LNCAP (cell line): ENCODE data around the gene OTOP2.

Source experiments
- TF ChIP-seq, protein P1 (sequence below): fragments of 450-650 bp; IDR thresholded peaks from 2 replicates; pipeline ENCODE4 v1.5.1; 2017; ENCODE audit warnings: mild to moderate bottlenecking

Gene OTOP2

DNA sequence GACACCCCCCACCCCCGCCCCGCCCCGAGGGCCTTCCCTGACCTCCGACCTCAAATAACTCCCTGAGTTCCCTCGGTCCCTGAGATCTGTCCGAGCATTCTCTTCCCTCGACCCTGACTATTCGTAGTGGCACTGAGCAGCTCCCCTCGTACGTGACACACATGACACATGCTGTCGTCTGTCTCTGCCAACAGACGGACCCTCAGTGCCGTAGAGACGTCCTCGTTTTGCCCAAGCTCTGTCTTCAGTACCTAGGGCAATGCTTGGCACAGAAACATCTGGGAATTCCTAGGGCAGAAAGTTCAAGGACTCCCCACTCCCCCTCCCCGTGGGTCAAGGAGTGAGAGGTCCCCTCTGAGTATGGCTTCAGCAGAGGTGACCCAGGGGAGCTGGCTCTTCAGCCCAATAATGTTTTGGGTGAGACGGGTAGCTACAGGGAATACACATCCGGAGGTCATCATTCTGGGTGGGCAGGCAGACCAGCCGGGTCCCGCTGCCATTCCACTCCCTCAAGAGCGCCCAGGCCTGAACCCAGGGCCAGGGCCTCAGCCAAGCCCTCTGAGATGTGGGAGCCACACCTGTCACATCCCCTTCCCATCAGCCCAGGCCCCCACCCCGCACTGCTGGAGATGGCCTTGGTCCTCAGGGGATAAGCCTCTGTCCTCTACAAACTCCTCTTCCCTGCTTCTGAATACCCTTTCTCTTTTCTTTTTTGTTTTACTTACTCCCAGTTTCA is 30.0 kb upstream of the OTOP2 start:
- TF ChIP-seq, protein P1, sequence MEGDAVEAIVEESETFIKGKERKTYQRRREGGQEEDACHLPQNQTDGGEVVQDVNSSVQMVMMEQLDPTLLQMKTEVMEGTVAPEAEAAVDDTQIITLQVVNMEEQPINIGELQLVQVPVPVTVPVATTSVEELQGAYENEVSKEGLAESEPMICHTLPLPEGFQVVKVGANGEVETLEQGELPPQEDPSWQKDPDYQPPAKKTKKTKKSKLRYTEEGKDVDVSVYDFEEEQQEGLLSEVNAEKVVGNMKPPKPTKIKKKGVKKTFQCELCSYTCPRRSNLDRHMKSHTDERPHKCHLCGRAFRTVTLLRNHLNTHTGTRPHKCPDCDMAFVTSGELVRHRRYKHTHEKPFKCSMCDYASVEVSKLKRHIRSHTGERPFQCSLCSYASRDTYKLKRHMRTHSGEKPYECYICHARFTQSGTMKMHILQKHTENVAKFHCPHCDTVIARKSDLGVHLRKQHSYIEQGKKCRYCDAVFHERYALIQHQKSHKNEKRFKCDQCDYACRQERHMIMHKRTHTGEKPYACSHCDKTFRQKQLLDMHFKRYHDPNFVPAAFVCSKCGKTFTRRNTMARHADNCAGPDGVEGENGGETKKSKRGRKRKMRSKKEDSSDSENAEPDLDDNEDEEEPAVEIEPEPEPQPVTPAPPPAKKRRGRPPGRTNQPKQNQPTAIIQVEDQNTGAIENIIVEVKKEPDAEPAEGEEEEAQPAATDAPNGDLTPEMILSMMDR: no peak

GRCh38 chr17:74898376-74898946 is 25.6 kb upstream of the OTOP2 start:
- TF ChIP-seq, protein P1: no peak

DNA sequence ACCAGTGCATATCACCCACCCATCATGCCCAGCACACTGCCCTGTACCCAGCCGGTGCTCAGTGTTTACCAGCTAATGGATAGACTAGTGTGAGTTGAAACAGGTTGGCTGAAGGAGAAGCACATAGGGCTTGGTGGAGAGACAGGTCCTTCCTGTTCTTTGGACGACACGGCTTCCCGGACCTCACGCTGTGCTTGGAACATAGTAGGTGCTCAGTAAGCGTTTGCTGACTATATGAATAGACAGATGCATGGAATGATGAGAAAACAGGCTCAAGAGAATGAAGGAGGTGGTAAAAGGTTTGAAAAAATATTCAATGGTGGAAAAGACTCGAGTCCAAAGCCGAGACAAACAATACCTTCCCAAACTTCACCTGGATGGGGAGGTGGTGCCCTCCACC is 23.9 kb upstream of the OTOP2 start:
- TF ChIP-seq, protein P1: no peak

- TF ChIP-seq, protein P1: no peak
Observed at GRCh38 chr17:74901353-74902135, 22.5 kb upstream of the OTOP2 start.

- TF ChIP-seq, protein P1: no peak
Observed at GRCh38 chr17:74903034-74903433, 21.0 kb upstream of the OTOP2 start.

GRCh38 chr17:74903671-74904070 is 20.4 kb upstream of the OTOP2 start:
- TF ChIP-seq, protein P1: no peak

DNA sequence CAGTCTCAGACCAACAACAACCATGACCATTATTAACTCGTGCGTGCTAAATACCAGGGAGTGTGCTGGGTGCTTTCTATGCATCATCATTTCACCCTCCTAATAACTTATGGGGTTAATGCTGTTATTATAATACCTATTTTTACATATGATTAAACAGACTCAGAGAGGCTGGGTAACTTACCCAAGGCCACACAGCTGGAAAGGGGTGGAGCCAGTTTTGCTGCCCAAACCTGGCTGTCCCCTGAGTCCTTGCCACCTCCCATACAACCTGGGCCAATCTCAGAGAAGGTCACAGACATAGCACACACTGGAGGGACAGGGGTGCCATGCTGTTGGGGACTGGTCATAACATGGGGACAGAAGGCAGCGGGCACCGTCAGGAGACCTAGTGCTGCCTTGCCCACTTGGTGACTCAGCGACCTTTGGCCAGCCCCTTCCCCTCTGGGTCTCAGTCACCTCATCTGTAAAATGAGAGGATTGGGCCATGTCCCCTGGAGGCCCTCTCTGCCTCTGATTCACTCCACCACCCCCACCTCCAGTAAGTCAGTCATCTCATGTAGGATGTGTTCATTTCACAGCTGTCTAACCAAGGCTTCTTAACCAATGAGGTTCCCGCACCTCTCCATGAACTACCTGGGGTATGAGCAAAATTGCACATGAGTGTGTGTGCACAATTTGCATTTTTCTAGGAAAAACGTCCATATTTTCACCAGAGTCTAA is 19.2 kb upstream of the OTOP2 start:
- TF ChIP-seq, protein P1: no peak
